H9 (cell line): ENCODE data around the gene OR6J1. TPM values are rescaled to one million over a fixed set of nuclear protein-coding genes. Genes with fewer than 3 reads are reported as not detected.

Experiments
- DNase-seq: peaks from one replicate; pipeline ENCODE4 v3.0.0-alpha.2; 2017
- H2AFZ ChIP-seq: one replicate; pipeline ENCODE4 v1.6.1; 2013; ENCODE audit warnings: mild to moderate bottlenecking, low read length, control low read depth, moderate library complexity
- H2AK5ac ChIP-seq: 2 replicates; pipeline ENCODE4 v1.6.1; 2013; ENCODE audit warnings: low read length, control low read depth, mixed read lengths; ENCODE audit not compliant: insufficient read length
- H2BK120ac ChIP-seq: one replicate; pipeline ENCODE4 v1.6.1; 2013; ENCODE audit warnings: low read depth, mild to moderate bottlenecking, low read length, control low read depth, inconsistent platforms; ENCODE audit not compliant: poor library complexity, severe bottlenecking
- H2BK12ac ChIP-seq: 2 replicates; pipeline ENCODE4 v1.6.1; 2013; ENCODE audit warnings: low read length, control low read depth, mixed read lengths, low read depth; ENCODE audit not compliant: insufficient read length
- H2BK15ac ChIP-seq: 2 replicates; pipeline ENCODE4 v1.6.1; 2013; ENCODE audit warnings: low read depth, low read length, control low read depth
- H2BK20ac ChIP-seq: one replicate; pipeline ENCODE4 v1.6.1; 2013; ENCODE audit warnings: low read depth, mild to moderate bottlenecking, low read length, control low read depth, inconsistent platforms; ENCODE audit not compliant: poor library complexity, severe bottlenecking
- H2BK5ac ChIP-seq: 2 replicates; pipeline ENCODE4 v1.6.1; 2013; ENCODE audit warnings: low read length, control low read depth, mixed read lengths; ENCODE audit not compliant: insufficient read length
- H3K14ac ChIP-seq: 2 replicates; pipeline ENCODE4 v1.6.1; 2013; ENCODE audit warnings: low read length, control low read depth; ENCODE audit not compliant: insufficient read depth
- H3K18ac ChIP-seq: 2 replicates; pipeline ENCODE4 v1.6.1; 2013; ENCODE audit warnings: low read depth, mild to moderate bottlenecking, mixed read lengths, low read length, control low read depth; ENCODE audit not compliant: insufficient read length
- H3K23ac ChIP-seq: 2 replicates; pipeline ENCODE4 v1.6.1; 2013; ENCODE audit warnings: low read length, control low read depth, mixed read lengths, low read depth; ENCODE audit not compliant: insufficient read length
- H3K23me2 ChIP-seq: 2 replicates; pipeline ENCODE4 v1.6.1; 2013; ENCODE audit warnings: low read depth, mild to moderate bottlenecking, mixed read lengths, low read length, control low read depth; ENCODE audit not compliant: insufficient read length, poor library complexity, severe bottlenecking
- H3K27ac ChIP-seq: 2 replicates; pipeline ENCODE4 v1.5.1; 2013; ENCODE audit warnings: low read length, control low read depth, mixed read lengths, low read depth; ENCODE audit not compliant: insufficient read length
- H3K27me3 ChIP-seq: 2 replicates; pipeline ENCODE4 v1.6.1; 2013; ENCODE audit warnings: low read length, control low read depth, inconsistent platforms; ENCODE audit not compliant: insufficient read depth
- H3K4ac ChIP-seq: 2 replicates; pipeline ENCODE4 v1.6.1; 2013; ENCODE audit warnings: low read depth, mild to moderate bottlenecking, control low read depth, inconsistent platforms, low read length, moderate library complexity
- H3K4me1 ChIP-seq: 2 replicates; pipeline ENCODE4 v1.6.1; 2013; ENCODE audit warnings: low read length, control low read depth, inconsistent platforms; ENCODE audit not compliant: insufficient read depth
- H3K4me2 ChIP-seq: 2 replicates; pipeline ENCODE4 v1.6.1; 2013; ENCODE audit warnings: low read length, control low read depth, mixed read lengths; ENCODE audit not compliant: insufficient read length, insufficient read depth
- H3K56ac ChIP-seq: 2 replicates; pipeline ENCODE4 v1.6.1; 2013; ENCODE audit warnings: low read depth, mild to moderate bottlenecking, mixed read lengths, low read length, control low read depth; ENCODE audit not compliant: insufficient read length
- H3K79me1 ChIP-seq: 2 replicates; pipeline ENCODE4 v1.6.1; 2013; ENCODE audit warnings: low read depth, mild to moderate bottlenecking, moderate library complexity, low read length, control low read depth, inconsistent platforms; ENCODE audit not compliant: insufficient read depth, poor library complexity, severe bottlenecking
- H3K79me2 ChIP-seq: 2 replicates; pipeline ENCODE4 v1.6.1; 2013; ENCODE audit warnings: low read length, control low read depth, inconsistent platforms; ENCODE audit not compliant: insufficient read depth
- H3K9ac ChIP-seq: 2 replicates; pipeline ENCODE4 v1.6.1; 2013; ENCODE audit warnings: low read length, control low read depth, mixed read lengths; ENCODE audit not compliant: insufficient read length; ENCODE audit errors: extremely low read depth
- H3K9me3 ChIP-seq: one replicate; pipeline ENCODE4 v1.6.1; 2013; ENCODE audit warnings: low read depth, low read length, inconsistent platforms; ENCODE audit not compliant: control insufficient read depth
- H3T11ph ChIP-seq: one replicate; pipeline ENCODE4 v1.6.1; 2013; ENCODE audit warnings: mild to moderate bottlenecking, low read length, control low read depth, inconsistent platforms
- H4K20me1 ChIP-seq: one replicate; pipeline ENCODE4 v1.6.1; 2013; ENCODE audit not compliant: control insufficient read depth, insufficient read length, insufficient read depth
- H4K5ac ChIP-seq: 2 replicates; pipeline ENCODE4 v1.6.1; 2013; ENCODE audit warnings: low read depth, mild to moderate bottlenecking, mixed read lengths, low read length, control low read depth; ENCODE audit not compliant: insufficient read length
- H4K8ac ChIP-seq: replicated peaks from 2 replicates; pipeline ENCODE4 v1.6.1; 2013; ENCODE audit warnings: low read length, control low read depth, mixed read lengths, low read depth; ENCODE audit not compliant: insufficient read length
- H4K91ac ChIP-seq: 2 replicates; pipeline ENCODE4 v1.6.1; 2013; ENCODE audit warnings: low read depth, mild to moderate bottlenecking, moderate library complexity, mixed read lengths, low read length, control low read depth; ENCODE audit not compliant: insufficient read length
- H3K27ac Mint-ChIP-seq, 3 experiments: 2 replicates in 2 of 3; 3 replicates in 1 of 3; pipeline ENCODE4 v1.8.0; 2020 to 2021; ENCODE audit warnings: mixed read lengths in 3 of 3, mild to moderate bottlenecking in 1 of 3, moderate library complexity in 1 of 3
- H3K27me3 Mint-ChIP-seq: 2 replicates; pipeline ENCODE4 v1.8.0; 2021; ENCODE audit warnings: low read depth, mild to moderate bottlenecking, moderate library complexity, mixed read lengths
- H3K36me3 Mint-ChIP-seq, 3 experiments: 2 replicates in 2 of 3; 3 replicates in 1 of 3; pipeline ENCODE4 v1.8.0; 2020 to 2021; ENCODE audit warnings: low read depth in 3 of 3, mixed read lengths in 3 of 3; ENCODE audit not compliant: insufficient read depth in 1 of 3
- H3K4me1 Mint-ChIP-seq, 2 experiments: 2 replicates each; pipeline ENCODE4 v1.8.0; 2020; ENCODE audit warnings: mixed read lengths in 2 of 2
- H3K4me3 Mint-ChIP-seq, 2 experiments: 2 replicates in 1 of 2; 3 replicates in 1 of 2; pipeline ENCODE4 v1.8.0; 2020 to 2021; ENCODE audit warnings: mild to moderate bottlenecking in 2 of 2, mixed read lengths in 2 of 2, moderate library complexity in 1 of 2
- H3K9me3 Mint-ChIP-seq, 2 experiments: 2 replicates in 1 of 2; 3 replicates in 1 of 2; pipeline ENCODE4 v1.8.0; 2020; ENCODE audit warnings: mild to moderate bottlenecking in 2 of 2, mixed read lengths in 2 of 2, moderate library complexity in 1 of 2
- WGBS: extraction: QIAGEN DNeasy Blood & Tissue Kit; methylation state at CpG from one replicate; pipeline ENCODE4 v1.1.7; 2013; ENCODE audit warnings: missing lambda C conversion rate, low lambda C conversion rate, mixed read lengths; ENCODE audit not compliant: insufficient read length; ENCODE audit errors: extremely low coverage; 5-methylcytosine and 5-hydroxymethylcytosine counted together
- total RNA-seq: library from RNA; stranded (reverse); gene quantifications from 2 replicates; pipeline ENCODE4 v1.2.1, GENCODE V29; 2021
- TF ChIP-seq, protein P1 (sequence below): fragments of 200-600 bp; sonication (generic); conservative IDR thresholded peaks from 3 replicates; pipeline ENCODE4 v1.8.0; 2021; ENCODE audit warnings: antibody characterized with exemption, mild to moderate bottlenecking

OR6J1 gene
- total RNA-seq, 1 experiment from 2014 or later, result not detected

DNA sequence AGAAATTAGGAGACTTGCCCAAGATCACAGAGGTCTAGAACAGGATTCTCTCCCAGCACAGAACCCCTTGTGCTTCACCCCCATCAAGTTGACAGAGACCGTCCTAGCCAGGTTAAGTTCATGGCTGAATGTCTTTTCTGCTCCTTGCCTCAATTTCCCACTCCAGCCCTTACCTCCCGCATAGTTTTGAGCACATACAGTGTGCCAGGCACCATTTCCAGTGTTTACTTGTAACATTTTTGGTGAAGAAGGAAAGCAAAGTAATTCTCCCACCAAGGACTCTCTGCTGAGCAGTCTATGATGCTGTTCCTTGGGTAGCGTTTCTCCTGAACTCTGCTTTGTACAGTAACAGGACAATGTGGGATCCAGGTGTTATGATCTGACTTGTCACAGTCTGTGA, 44.8 kb downstream of the OR6J1 start:
- Histone ChIP-seq H2BK12ac (peak overlapping the region; percentile 1), H2AK5ac (no peak overlapping the region), H3K4ac (no peak overlapping the region), H4K5ac (no peak overlapping the region), H4K8ac (no peak overlapping the region), H2BK20ac (no peak overlapping the region), H3K4me1 (peaks cover 3% of the 10 kb centered on the region; the same call in 1 of the 2 replicates), H3K4me2 (peak overlapping the region; percentile 86), H2BK120ac (no peak overlapping the region), H3K9ac (peak overlapping the region; percentile 41), H3K9me3 (no peaks in the 10 kb centered on the region), H3T11ph (no peak overlapping the region), H4K20me1 (no peaks in the 10 kb centered on the region), H3K27ac (no peak overlapping the region), H4K91ac (no peak overlapping the region), H3K14ac (no peak overlapping the region), H3K23me2 (peaks cover 9% of the 10 kb centered on the region), H2AFZ (no peak overlapping the region), H2BK15ac (no peak overlapping the region), H3K79me1 (no peaks in the 10 kb centered on the region), H3K23ac (no peak overlapping the region), H3K27me3 (no peaks in the 10 kb centered on the region), H3K79me2 (no peaks in the 10 kb centered on the region), H3K18ac (peak overlapping the region; percentile 25), H3K56ac (no peak overlapping the region), H2BK5ac (no peak overlapping the region)
- peak overlapping the region; percentile 98 to 99 for H3K4me3 Mint-ChIP-seq
- peaks cover 1% of the 10 kb centered on the region; the same call in 1 of the 2 replicates for H3K27me3 Mint-ChIP-seq
- H3K4me1 Mint-ChIP-seq, result peaks cover 20% of the 10 kb centered on the region in 2 experiments
- H3K27ac Mint-ChIP-seq, result peak overlapping the region in 2 of 3 experiments; percentile 97 to 99; a peak in 5 of 7 replicates
- no peaks in the 10 kb centered on the region; a peak in 1 of 5 replicates for H3K9me3 Mint-ChIP-seq
- no CpG with 5 or more reads among the region's 3 CpGs for WGBS
- TF ChIP-seq, protein P1, sequence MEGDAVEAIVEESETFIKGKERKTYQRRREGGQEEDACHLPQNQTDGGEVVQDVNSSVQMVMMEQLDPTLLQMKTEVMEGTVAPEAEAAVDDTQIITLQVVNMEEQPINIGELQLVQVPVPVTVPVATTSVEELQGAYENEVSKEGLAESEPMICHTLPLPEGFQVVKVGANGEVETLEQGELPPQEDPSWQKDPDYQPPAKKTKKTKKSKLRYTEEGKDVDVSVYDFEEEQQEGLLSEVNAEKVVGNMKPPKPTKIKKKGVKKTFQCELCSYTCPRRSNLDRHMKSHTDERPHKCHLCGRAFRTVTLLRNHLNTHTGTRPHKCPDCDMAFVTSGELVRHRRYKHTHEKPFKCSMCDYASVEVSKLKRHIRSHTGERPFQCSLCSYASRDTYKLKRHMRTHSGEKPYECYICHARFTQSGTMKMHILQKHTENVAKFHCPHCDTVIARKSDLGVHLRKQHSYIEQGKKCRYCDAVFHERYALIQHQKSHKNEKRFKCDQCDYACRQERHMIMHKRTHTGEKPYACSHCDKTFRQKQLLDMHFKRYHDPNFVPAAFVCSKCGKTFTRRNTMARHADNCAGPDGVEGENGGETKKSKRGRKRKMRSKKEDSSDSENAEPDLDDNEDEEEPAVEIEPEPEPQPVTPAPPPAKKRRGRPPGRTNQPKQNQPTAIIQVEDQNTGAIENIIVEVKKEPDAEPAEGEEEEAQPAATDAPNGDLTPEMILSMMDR, result no peak
- H3K36me3 Mint-ChIP-seq, result peaks cover 21 to 26% (median 26%) of the 10 kb centered on the region in 3 experiments
- DNase-seq, result no peak
